ENCODE results near the gene PFDN1.
"Not testable (repeated sequence)": the region's sequence is repeated elsewhere in the genome, so short reads cannot be mapped to it uniquely, and the experiment has no call there.

The PFDN1 gene

DNA sequence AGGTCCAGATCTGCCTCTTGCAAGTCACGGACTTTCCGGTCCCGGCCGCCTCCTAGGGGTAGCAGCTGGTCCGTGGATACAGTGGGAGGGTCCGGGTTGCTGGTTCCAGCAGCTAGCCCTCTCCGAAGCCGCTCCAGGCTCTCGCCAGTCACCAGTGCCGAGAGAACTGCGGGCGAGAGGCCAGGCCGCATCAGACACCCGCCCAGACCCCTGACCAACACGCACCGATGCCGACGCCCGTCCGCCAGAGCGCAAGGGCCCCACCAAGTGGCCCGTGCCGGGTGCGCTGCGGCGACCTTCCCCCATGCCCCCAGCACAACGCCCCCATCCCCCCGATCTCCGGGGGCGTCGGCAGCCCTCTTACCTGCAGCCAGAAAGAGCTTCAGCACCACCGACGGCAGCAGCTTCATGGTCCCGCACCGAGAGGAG is 43.0 kb upstream of the PFDN1 start:
- Histone ChIP-seq H3K4me2 (ENCODE audit: low read length) (peak overlapping the region; percentile 84), H3K36me3 (ENCODE audit: insufficient read depth, low read length) (peaks cover 30% of the 10 kb centered on the region; the same call in 1 of the 2 replicates), H3K9me2 (ENCODE audit: low read depth, low read length) (no peaks in the 10 kb centered on the region), H3K4me3 (ENCODE audit: low read depth, low read length, poor library complexity, severe bottlenecking) (peak overlapping the region; percentile 78), H3K9me3 (ENCODE audit: low read length) (no peaks in the 10 kb centered on the region), H3F3A (ENCODE audit: insufficient read depth, low read length) (no peaks in the 10 kb centered on the region), H4K20me1 (ENCODE audit: insufficient read depth, low read length) (no peaks in the 10 kb centered on the region), H2AFZ (ENCODE audit: low read length) (no peak overlapping the region), H3K79me2 (ENCODE audit: insufficient read depth, low read length) (peaks cover 16% of the 10 kb centered on the region; the same call in 1 of the 2 replicates), H3K27ac (ENCODE audit: low read depth, low read length, poor library complexity, severe bottlenecking) (peak overlapping the region; percentile 44), H3K9ac (ENCODE audit: low read length) (peak overlapping the region; percentile 84), H3K27me3 (ENCODE audit: insufficient read depth, low read length) (no peaks in the 10 kb centered on the region), H3K4me1 (ENCODE audit: insufficient read depth, low read length, severe bottlenecking) (peaks cover 67% of the 10 kb centered on the region)
- TF ChIP-seq, protein P1, sequence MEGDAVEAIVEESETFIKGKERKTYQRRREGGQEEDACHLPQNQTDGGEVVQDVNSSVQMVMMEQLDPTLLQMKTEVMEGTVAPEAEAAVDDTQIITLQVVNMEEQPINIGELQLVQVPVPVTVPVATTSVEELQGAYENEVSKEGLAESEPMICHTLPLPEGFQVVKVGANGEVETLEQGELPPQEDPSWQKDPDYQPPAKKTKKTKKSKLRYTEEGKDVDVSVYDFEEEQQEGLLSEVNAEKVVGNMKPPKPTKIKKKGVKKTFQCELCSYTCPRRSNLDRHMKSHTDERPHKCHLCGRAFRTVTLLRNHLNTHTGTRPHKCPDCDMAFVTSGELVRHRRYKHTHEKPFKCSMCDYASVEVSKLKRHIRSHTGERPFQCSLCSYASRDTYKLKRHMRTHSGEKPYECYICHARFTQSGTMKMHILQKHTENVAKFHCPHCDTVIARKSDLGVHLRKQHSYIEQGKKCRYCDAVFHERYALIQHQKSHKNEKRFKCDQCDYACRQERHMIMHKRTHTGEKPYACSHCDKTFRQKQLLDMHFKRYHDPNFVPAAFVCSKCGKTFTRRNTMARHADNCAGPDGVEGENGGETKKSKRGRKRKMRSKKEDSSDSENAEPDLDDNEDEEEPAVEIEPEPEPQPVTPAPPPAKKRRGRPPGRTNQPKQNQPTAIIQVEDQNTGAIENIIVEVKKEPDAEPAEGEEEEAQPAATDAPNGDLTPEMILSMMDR (IDR thresholded peaks at IDR 0.05; ENCODE audit: low read length) = peak; percentile 45
- no peak for TF ChIP-seq EZH2 (IDR thresholded peaks at IDR 0.05; ENCODE audit: borderline replicate concordance, low read length)

DNA sequence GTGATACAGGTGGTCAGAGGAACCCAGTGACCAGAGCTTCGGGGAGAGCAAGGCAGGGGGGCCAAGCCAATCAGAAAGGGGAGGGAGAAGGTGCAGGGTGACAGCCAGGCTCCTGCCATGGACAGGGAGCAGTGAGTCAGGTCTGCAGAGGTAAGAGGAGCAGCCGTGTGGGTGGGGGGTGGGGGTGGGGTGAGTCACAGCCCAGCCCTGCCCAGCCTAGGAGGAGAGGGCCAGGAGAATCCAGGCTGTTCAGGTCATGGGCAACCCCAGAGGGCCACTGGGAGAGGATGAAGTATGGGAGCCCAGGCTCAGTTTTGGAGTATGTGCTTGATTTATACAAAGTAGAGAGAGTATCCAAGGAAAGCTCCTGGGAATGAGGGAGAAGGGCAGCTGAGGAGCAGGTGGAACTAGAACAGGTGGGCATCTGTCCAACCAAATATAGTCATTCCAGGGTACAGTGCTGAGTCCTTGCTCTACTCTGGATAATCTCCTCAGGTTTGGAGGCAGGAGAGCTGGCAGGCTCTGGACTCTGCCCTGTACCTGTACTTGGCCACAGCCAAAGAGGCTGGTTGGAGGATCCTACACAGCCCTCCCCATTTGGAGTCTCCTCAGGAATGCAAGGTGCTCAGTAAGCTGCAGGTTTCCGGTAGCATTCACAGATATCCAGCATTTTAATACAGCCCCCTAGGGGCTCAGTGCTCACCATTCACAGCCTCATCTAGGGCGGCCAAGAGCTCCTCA is 42.0 kb upstream of the PFDN1 start:
- H3K27ac ChIP-seq (ENCODE audit: low read depth, low read length, poor library complexity, severe bottlenecking) = peak overlapping the region; percentile 44
- H2AFZ ChIP-seq (ENCODE audit: low read length) = no peak overlapping the region
- H3F3A ChIP-seq (ENCODE audit: insufficient read depth, low read length) = no peaks in the 10 kb centered on the region
- no peaks in the 10 kb centered on the region for H3K9me3 ChIP-seq (ENCODE audit: low read length)
- H3K4me3 ChIP-seq (ENCODE audit: low read depth, low read length, poor library complexity, severe bottlenecking) = peak overlapping the region; percentile 78
- H3K4me1 ChIP-seq (ENCODE audit: insufficient read depth, low read length, severe bottlenecking) = peaks cover 67% of the 10 kb centered on the region
- peaks cover 16% of the 10 kb centered on the region; the same call in 1 of the 2 replicates for H3K79me2 ChIP-seq (ENCODE audit: insufficient read depth, low read length)
- H3K4me2 ChIP-seq (ENCODE audit: low read length) = peak overlapping the region; percentile 84
- no peaks in the 10 kb centered on the region for H4K20me1 ChIP-seq (ENCODE audit: insufficient read depth, low read length)
- peaks cover 32% of the 10 kb centered on the region; the same call in 1 of the 2 replicates for H3K36me3 ChIP-seq (ENCODE audit: insufficient read depth, low read length)
- H3K9ac ChIP-seq (ENCODE audit: low read length) = peak overlapping the region; percentile 84
- H3K9me2 ChIP-seq (ENCODE audit: low read depth, low read length) = no peaks in the 10 kb centered on the region
- no peaks in the 10 kb centered on the region for H3K27me3 ChIP-seq (ENCODE audit: insufficient read depth, low read length)
- TF ChIP-seq, protein P1 (IDR thresholded peaks at IDR 0.05; ENCODE audit: low read length) = no peak; the same call in 1 of the 2 replicates
- no peak for TF ChIP-seq EZH2 (IDR thresholded peaks at IDR 0.05; ENCODE audit: borderline replicate concordance, low read length)

DNA sequence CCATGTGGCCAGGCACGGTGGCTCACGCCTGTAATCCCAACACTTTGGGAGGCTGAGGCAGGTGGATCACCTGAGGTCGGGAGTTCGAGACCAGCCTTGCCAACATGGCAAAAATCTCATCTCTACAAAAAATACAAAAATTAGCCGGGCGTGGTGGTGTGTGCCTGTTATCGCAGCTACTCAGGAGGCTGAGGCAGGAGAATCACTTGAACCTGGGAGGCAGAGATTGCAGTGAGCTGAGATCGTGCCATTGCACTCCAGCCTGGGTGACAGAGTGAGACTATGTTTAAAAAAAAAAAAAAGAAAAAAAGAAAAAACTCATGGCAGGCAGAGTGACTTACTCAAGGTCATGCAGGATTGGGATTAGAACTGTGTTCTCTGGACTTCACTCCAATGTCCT is 40.9 kb upstream of the PFDN1 start:
- Histone ChIP-seq H3K27ac (ENCODE audit: low read depth, low read length, poor library complexity, severe bottlenecking) (peak overlapping the region; percentile 3), H3K9ac (ENCODE audit: low read length) (peak overlapping the region; percentile 84; the same call in 1 of the 2 replicates), H3K4me3 (ENCODE audit: low read depth, low read length, poor library complexity, severe bottlenecking) (peak overlapping the region; percentile 78), H3K4me2 (ENCODE audit: low read length) (peak overlapping the region; percentile 84), H3K4me1 (ENCODE audit: insufficient read depth, low read length, severe bottlenecking) (peaks cover 62% of the 10 kb centered on the region), H3K79me2 (ENCODE audit: insufficient read depth, low read length) (peaks cover 16% of the 10 kb centered on the region; the same call in 1 of the 2 replicates), H3K36me3 (ENCODE audit: insufficient read depth, low read length) (peaks cover 35% of the 10 kb centered on the region; the same call in 1 of the 2 replicates)
- not testable (repeated sequence) for H4K20me1 ChIP-seq (ENCODE audit: insufficient read depth, low read length); H2AFZ ChIP-seq (ENCODE audit: low read length); H3K9me3 ChIP-seq (ENCODE audit: low read length); H3K9me2 ChIP-seq (ENCODE audit: low read depth, low read length); H3K27me3 ChIP-seq (ENCODE audit: insufficient read depth, low read length); H3F3A ChIP-seq (ENCODE audit: insufficient read depth, low read length)
